Trophoblast cell (in vitro differentiated cells and primary cell): ENCODE results near the gene PHYHD1.

ENCODE experiments used
- DNase-seq, 2 donors: peaks; one replicate each; pipeline ENCODE4 v3.0.0-alpha.2; 2016
- H2AFZ ChIP-seq: 2 replicates; pipeline ENCODE4 v1.6.1; 2013; ENCODE audit warnings: low read length, moderate library complexity, mild to moderate bottlenecking; ENCODE audit not compliant: insufficient read depth, poor library complexity
- H2AK5ac ChIP-seq: 2 replicates; pipeline ENCODE4 v1.6.1; 2013; ENCODE audit warnings: mild to moderate bottlenecking, low read length
- H2BK120ac ChIP-seq: 2 replicates; pipeline ENCODE4 v1.6.1; 2013; ENCODE audit warnings: low read length, mild to moderate bottlenecking, moderate library complexity; ENCODE audit not compliant: insufficient read depth, poor library complexity
- H2BK12ac ChIP-seq: 2 replicates; pipeline ENCODE4 v1.6.1; 2013; ENCODE audit warnings: mild to moderate bottlenecking, low read length, moderate library complexity
- H2BK5ac ChIP-seq: 2 replicates; pipeline ENCODE4 v1.6.1; 2013; ENCODE audit warnings: low read length, low read depth, moderate library complexity, mild to moderate bottlenecking; ENCODE audit not compliant: poor library complexity
- H3K14ac ChIP-seq: 2 replicates; pipeline ENCODE4 v1.6.1; 2013; ENCODE audit warnings: mild to moderate bottlenecking, low read length
- H3K18ac ChIP-seq: 2 replicates; pipeline ENCODE4 v1.6.1; 2013; ENCODE audit warnings: mild to moderate bottlenecking, low read length
- H3K23ac ChIP-seq: 2 replicates; pipeline ENCODE4 v1.6.1; 2013; ENCODE audit warnings: low read length
- H3K27ac ChIP-seq: 2 replicates; pipeline ENCODE4 v1.5.1; 2013; ENCODE audit warnings: low read depth, mild to moderate bottlenecking, inconsistent platforms, low read length, moderate library complexity
- H3K27me3 ChIP-seq: 2 replicates; pipeline ENCODE4 v1.6.1; 2013; ENCODE audit warnings: inconsistent platforms, mild to moderate bottlenecking, low read length, moderate library complexity; ENCODE audit not compliant: insufficient read depth
- H3K36me3 ChIP-seq, 2 experiments: 1 replicate in 1 of 2; 2 replicates in 1 of 2; pipeline ENCODE4 v1.6.1; 2013; ENCODE audit warnings: low read length in 2 of 2, mild to moderate bottlenecking in 2 of 2, moderate library complexity in 1 of 2; ENCODE audit not compliant: insufficient read depth in 2 of 2, control insufficient read depth in 1 of 2
- H3K4ac ChIP-seq: 2 replicates; pipeline ENCODE4 v1.6.1; 2013; ENCODE audit warnings: low read depth, mild to moderate bottlenecking, low read length, moderate library complexity
- H3K4me1 ChIP-seq, 2 experiments: 1 replicate in 1 of 2; 2 replicates in 1 of 2; pipeline ENCODE4 v1.6.1; 2013; ENCODE audit warnings: low read length in 2 of 2, mild to moderate bottlenecking in 2 of 2, moderate library complexity in 1 of 2; ENCODE audit not compliant: insufficient read depth in 2 of 2, control insufficient read depth in 1 of 2
- H3K4me2 ChIP-seq: 2 replicates; pipeline ENCODE4 v1.6.1; 2013; ENCODE audit warnings: inconsistent platforms, mild to moderate bottlenecking, low read length, moderate library complexity
- H3K4me3 ChIP-seq: 2 replicates; pipeline ENCODE4 v1.5.1; 2013; ENCODE audit warnings: mild to moderate bottlenecking, low read depth, low read length, inconsistent platforms
- H3K79me1 ChIP-seq: one replicate; pipeline ENCODE4 v1.6.1; 2013; ENCODE audit warnings: low read length
- H3K79me2 ChIP-seq: 2 replicates; pipeline ENCODE4 v1.6.1; 2013; ENCODE audit warnings: low read length, mild to moderate bottlenecking; ENCODE audit not compliant: control insufficient read depth, insufficient read depth, poor library complexity
- H3K9ac ChIP-seq: 2 replicates; pipeline ENCODE4 v1.6.1; 2013; ENCODE audit warnings: mild to moderate bottlenecking, low read length
- H3K9me3 ChIP-seq: 2 replicates; pipeline ENCODE4 v1.6.1; 2013; ENCODE audit warnings: low read depth, mild to moderate bottlenecking, control low read depth, inconsistent platforms, low read length; ENCODE audit not compliant: insufficient read depth
- H4K12ac ChIP-seq: 2 replicates; pipeline ENCODE4 v1.6.1; 2013; ENCODE audit warnings: low read depth, mild to moderate bottlenecking, low read length, moderate library complexity
- H4K8ac ChIP-seq: 2 replicates; pipeline ENCODE4 v1.6.1; 2013; ENCODE audit warnings: low read depth, mild to moderate bottlenecking, low read length, moderate library complexity
- H4K91ac ChIP-seq: one replicate; pipeline ENCODE4 v1.6.1; 2013; ENCODE audit warnings: low read depth, mild to moderate bottlenecking, low read length, moderate library complexity
- WGBS: extraction: QIAGEN DNeasy Blood & Tissue Kit; methylation state at CpG from one replicate; pipeline ENCODE4 v1.1.7; 2013; ENCODE audit warnings: missing lambda C conversion rate; ENCODE audit not compliant: insufficient read length, insufficient coverage; ENCODE audit errors: extremely low coverage; 5-methylcytosine and 5-hydroxymethylcytosine counted together

The PHYHD1 gene

GRCh38 chr9:128918921-128919320 is 1.9 kb upstream of the PHYHD1 start:
- Histone ChIP-seq H2BK12ac (no peak overlapping the region), H4K91ac (no peak overlapping the region), H3K79me2 (no peaks in the 10 kb centered on the region), H3K27me3 (no peaks in the 10 kb centered on the region), H2AK5ac (no peak overlapping the region), H3K14ac (no peak overlapping the region), H4K12ac (no peak overlapping the region), H2BK120ac (no peak overlapping the region), H3K9ac (no peak overlapping the region), H3K9me3 (peaks cover 2% of the 10 kb centered on the region), H2AFZ (no peak overlapping the region), H3K18ac (no peak overlapping the region), H4K8ac (no peak overlapping the region), H3K4ac (no peak overlapping the region), H3K79me1 (peaks cover 9% of the 10 kb centered on the region), H3K4me2 (no peak overlapping the region), H3K27ac (no peak overlapping the region), H3K4me1 (peaks cover 5 to 12% of the 10 kb centered on the region in 2 experiments), H3K4me3 (no peak overlapping the region), H2BK5ac (no peak overlapping the region), H3K36me3 (peaks cover 36 to 44% of the 10 kb centered on the region in 2 experiments), H3K23ac (no peak overlapping the region)
- no CpG with 5 or more reads among the region's 2 CpGs for WGBS
- no peak for DNase-seq

- Histone ChIP-seq H2AFZ (no peak overlapping the region), H2BK120ac (no peak overlapping the region), H2BK12ac (no peak overlapping the region), H3K9me3 (peaks cover 2% of the 10 kb centered on the region), H3K27me3 (no peaks in the 10 kb centered on the region), H2BK5ac (no peak overlapping the region), H2AK5ac (no peak overlapping the region), H3K23ac (no peak overlapping the region), H4K91ac (no peak overlapping the region), H3K4me1 (peaks cover 5 to 12% of the 10 kb centered on the region in 2 experiments), H3K18ac (no peak overlapping the region), H3K79me1 (peaks cover 9% of the 10 kb centered on the region), H4K8ac (no peak overlapping the region), H3K4me3 (no peak overlapping the region), H3K14ac (no peak overlapping the region), H3K79me2 (no peaks in the 10 kb centered on the region), H4K12ac (no peak overlapping the region), H3K4ac (no peak overlapping the region), H3K27ac (no peak overlapping the region), H3K4me2 (no peak overlapping the region), H3K36me3 (peaks cover 32 to 39% of the 10 kb centered on the region in 2 experiments), H3K9ac (no peak overlapping the region)
- no CpG with 5 or more reads among the region's 14 CpGs for WGBS
- no peak for DNase-seq
Measured at GRCh38 chr9:128919402-128920089, 1.2 kb upstream of the PHYHD1 start.

- DNase-seq = peak; percentile 56 to 61
- no CpG with 5 or more reads among the region's 32 CpGs for WGBS
- Histone ChIP-seq H3K4me3 (peak overlapping the region; percentile 76), H3K4me2 (peak overlapping the region; percentile 90), H3K14ac (peak overlapping the region; percentile 17), H3K9ac (peak overlapping the region; percentile 71), H3K23ac (no peak overlapping the region), H3K79me2 (no peaks in the 10 kb centered on the region), H3K9me3 (no peaks in the 10 kb centered on the region), H4K91ac (peak overlapping the region; percentile 77), H2AFZ (peak overlapping the region; percentile 58), H3K36me3 (peaks cover 14 to 20% of the 10 kb centered on the region in 2 experiments), H2BK120ac (peak overlapping the region; percentile 77), H3K27ac (peak overlapping the region; percentile 63), H2AK5ac (no peak overlapping the region), H3K4me1 (peaks cover 5 to 6% of the 10 kb centered on the region in 2 experiments), H3K27me3 (no peaks in the 10 kb centered on the region), H4K12ac (peak overlapping the region; percentile 45), H2BK12ac (peak overlapping the region; percentile 27), H3K79me1 (peaks cover 9% of the 10 kb centered on the region), H4K8ac (peak overlapping the region; percentile 88), H3K4ac (peak overlapping the region; percentile 40), H2BK5ac (peak overlapping the region; percentile 62), H3K18ac (peak overlapping the region; percentile 47)
Measured at GRCh38 chr9:128921881-128922763, 1.3 kb downstream of the PHYHD1 start.

GRCh38 chr9:128923493-128923883 is 2.7 kb downstream of the PHYHD1 start:
- no peak overlapping the region for H3K9ac ChIP-seq
- H3K4me2 ChIP-seq = no peak overlapping the region
- H3K27ac ChIP-seq = no peak overlapping the region
- no peaks in the 10 kb centered on the region for H3K27me3 ChIP-seq
- H3K36me3 ChIP-seq = peaks cover 4 to 9% of the 10 kb centered on the region in 2 experiments
- no peaks in the 10 kb centered on the region for H3K9me3 ChIP-seq
- H3K79me2 ChIP-seq = no peaks in the 10 kb centered on the region
- H3K79me1 ChIP-seq = peaks cover 9% of the 10 kb centered on the region
- no peak overlapping the region for H3K4ac ChIP-seq
- no peak overlapping the region for H3K18ac ChIP-seq
- peaks cover 5 to 6% of the 10 kb centered on the region in 2 experiments for H3K4me1 ChIP-seq
- H2AFZ ChIP-seq = no peak overlapping the region
- H4K8ac ChIP-seq = no peak overlapping the region
- no peak overlapping the region for H4K91ac ChIP-seq
- no peak overlapping the region for H3K4me3 ChIP-seq
- WGBS = no CpG with 5 or more reads among the region's 6 CpGs
- DNase-seq = no peak
- H2BK120ac ChIP-seq = no peak overlapping the region
- no peak overlapping the region for H3K23ac ChIP-seq
- H3K14ac ChIP-seq = no peak overlapping the region
- no peak overlapping the region for H2BK5ac ChIP-seq
- no peak overlapping the region for H2BK12ac ChIP-seq
- no peak overlapping the region for H4K12ac ChIP-seq
- H2AK5ac ChIP-seq = no peak overlapping the region
